Stimulated activated CD4-positive, alpha-beta T cell treated with anti-CD3 and anti-CD28 coated beads, Interleukin-15, amount 100 ng/mL, for 48 hours (primary cell): ENCODE data around the gene ADGRA3.

Experiments used
- DNase-seq, 2 donors: peaks; one replicate each; pipeline ENCODE4 v3.0.0-alpha.2; 2020; ENCODE audit warnings: low read depth in 2 of 2

ADGRA3 gene

DNA sequence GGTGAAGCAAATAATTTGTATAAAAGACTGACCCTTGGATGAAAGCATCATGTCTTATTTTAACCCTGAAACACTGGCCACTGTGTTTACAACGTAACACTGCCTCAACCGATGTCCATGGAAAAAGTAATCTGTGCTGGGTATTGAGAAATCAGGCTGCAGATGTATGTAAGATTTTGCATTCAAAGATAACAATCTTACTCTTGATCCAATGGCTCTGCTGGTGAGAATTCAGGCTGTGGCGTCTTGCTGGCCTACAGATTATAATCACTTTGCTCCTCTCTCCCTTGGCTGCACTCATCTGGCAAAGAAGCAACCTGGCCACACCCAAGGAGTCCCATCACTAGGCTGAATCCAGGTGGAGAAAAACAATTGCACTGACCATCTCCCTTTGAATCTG, 7.5 kb downstream of the ADGRA3 start:
- no peak for DNase-seq

DNA sequence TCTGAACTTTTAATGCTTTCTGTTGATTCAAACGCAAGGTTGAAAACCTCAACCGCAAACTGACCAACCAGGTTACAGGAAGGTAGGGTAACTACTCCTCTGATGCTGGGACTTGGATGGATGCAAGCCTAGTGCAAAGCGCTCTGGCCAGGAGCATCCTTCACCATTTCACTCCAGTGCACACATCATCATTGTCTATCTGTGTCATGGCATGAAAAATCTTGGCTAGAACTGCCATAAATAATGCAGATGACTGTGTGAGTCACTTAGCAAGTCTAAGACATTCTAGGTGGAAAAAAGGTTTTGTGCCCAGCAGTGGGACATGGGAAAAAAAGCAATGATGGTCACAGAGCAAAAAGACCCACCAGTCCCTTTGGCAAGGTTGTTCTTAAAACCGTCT, 10.9 kb downstream of the ADGRA3 start:
- DNase-seq = no peak

DNA sequence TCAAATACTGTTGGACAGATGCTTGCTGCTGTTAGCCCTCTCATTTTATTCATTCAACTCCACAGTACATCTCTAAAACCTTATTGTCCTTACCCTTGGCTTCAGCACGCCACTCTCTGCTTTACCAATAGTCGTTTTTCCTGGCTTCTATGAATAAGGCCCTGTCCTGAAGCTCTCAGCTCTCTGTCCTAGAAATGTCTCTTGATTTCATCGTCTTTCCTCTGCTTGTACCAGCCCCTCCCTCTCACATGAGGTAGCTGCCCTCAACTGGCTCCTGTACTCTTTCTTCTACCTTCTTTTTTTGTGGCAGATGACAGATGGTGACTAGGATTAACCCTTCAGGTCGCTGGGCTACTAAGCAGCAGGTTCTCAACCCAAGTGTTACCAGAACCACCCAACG, 11.4 kb downstream of the ADGRA3 start:
- DNase-seq = no peak

DNA sequence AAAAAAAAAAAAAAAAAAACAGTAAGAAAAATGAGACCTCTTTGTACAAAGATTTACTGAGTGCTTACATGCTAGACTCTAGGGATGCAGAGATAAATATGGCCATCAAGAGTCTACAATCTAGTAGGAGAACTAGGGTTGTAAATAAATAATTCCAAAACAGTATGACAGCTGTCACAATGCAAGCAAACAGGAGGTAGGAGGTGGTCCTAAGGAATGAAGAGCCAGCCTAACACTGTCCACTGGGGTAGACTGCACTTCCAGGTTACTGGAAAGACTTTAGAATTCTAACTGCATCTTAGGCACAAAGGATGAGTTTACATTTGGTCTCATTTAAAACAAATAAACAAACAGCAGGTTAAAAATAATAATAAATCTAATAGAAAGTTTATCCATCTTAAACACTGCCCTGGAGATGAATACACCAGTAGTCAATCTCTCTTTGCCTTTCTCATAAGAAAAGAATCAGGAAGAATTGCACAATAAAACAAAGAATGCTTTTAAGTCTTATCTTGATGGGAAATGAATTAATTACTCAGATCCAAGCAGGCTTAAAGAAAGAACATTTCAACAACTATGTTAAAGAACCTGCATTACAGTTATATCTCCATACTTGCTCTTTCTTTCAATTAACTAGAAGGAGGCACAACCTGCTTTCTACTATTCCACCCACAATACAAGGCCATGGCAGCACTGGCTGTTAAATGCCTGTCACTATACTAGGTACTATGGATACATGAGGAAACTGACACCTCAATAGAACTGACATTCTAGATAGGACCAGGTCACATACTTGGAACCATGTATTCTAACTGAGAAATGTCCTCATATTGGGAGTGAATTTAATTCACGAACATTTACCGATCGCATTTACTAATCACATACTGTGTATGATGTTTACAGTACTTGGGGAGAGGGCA, 12.7 kb downstream of the ADGRA3 start:
- DNase-seq = no peak

DNA sequence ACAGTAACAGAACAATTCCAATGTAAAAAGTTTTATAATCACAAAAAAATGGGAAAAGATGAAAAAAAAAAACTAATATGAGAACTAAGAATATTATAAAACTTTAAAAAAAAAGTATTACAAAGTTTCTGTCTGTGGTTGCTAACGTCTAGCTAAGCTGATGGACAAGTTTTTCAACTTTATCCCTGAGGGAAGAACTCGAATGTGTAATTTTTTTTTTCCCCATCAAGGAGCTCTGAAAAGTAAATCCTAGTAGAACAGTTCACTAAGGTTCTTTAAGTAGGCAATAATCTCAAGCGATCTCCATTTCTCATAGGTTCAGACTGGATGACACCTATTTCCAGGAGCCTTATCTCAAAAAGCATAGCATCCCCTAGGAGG, 14.2 kb downstream of the ADGRA3 start:
- DNase-seq = no peak

DNA sequence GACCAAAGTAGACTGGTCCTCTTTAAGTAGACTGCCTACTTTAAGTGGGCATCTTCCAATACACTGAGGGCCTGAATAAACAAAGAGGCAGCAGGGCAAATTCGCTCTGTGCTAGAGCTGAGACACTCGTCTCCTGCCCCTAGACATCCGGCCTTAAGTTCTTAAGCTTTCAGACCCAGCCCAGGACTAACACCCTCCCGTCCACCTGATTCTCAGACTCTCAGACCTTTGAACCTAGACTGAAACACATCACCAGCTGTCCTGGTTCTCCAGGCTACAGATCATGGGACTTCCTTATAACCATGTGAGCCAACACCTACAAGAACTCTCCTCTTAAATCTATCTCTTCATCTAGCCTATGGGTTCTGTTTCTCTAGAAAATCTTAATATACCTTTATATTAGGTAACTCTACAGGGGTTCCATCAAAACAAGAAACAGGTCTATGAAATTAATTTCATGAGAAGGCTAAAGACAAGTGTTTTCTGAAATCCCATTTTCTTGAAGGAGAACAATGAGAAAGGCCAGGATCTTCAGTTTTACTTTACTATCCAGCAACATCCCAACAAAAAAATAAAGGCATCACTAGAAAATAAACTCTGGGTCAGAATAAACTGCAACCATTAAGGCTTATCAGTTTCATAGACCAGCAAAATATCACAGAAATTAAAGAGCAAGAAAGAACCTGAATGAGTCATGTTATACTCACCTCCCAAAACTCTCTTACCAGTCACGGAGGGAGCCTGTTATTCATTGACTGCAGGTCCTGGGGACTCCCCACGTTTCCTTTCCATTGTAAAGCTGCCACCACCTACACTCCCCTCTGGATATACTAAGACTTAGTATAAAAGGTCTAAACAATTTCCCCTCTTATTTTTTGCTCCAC, 14.8 kb downstream of the ADGRA3 start:
- peak; percentile 17 to 25 for DNase-seq

DNA sequence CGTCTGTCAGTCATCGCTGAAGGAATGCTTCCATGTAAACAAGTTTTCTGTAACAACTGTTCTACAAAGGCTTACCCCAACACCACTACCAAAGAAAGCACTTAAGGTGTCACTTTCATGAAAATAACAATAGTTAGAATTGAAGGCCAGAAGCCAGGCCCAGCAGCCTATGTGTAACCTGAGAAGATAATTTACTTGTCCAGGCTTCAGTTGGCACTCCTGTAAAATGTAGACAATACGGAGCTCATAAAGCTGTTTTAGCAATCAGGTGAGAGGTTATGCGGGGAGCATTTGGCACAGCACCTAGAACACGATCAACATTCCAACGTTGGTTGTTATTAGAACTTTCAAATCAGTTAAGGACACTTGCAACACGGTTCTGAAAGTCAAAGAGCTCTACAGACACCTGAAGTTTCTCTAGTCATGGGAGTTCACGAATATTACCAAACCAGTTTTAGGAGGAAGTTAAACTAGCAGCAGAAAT, 15.7 kb downstream of the ADGRA3 start:
- DNase-seq = no peak

DNA sequence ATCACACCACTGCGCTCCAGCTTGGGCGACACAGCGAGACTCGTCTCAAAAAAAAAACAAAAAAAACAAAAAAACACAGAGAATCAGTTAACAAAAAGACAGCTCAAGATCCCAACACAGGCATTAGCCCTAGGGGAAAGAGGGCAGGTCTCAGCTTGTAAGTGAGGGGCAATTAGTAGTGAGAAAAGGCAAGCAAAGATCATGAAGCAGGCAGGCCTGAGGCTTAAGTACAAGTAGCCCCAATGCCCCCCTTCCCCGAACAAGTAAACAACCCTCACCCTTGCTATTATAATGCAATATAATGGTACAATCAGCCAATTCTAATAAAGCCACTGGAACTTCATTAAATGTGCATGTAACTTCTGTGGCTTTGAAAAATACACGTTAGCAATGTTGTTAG, 17.0 kb downstream of the ADGRA3 start:
- DNase-seq = no peak

DNA sequence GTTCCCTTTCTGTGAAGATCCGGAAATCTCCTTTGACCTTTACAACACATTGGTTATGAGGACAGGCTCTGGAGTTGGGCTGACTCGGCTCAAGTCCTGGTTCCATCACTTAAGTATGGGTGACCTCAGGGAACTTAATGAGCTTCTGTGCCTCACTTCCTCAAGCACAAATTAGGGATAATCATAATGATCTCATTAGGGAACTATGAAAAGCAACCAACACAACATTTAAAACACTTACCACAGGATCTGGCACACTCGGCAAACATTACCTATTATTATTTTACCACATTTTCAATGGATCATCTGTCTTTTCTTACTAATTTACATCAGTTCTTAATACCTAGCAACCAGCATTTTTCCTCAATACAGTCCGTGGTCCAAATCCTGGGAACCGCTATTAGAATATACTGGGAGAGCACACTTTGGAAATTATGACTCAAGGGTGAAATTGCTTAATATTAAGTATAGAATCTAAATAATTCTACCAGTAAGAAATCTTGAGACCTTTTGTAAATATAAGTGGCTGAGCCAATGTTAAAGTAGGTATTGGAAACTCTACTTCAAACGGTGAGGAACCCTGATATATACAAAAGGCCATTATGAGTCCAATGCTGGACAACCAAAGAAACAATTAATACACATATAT, 19.6 kb downstream of the ADGRA3 start:
- no peak for DNase-seq

DNA sequence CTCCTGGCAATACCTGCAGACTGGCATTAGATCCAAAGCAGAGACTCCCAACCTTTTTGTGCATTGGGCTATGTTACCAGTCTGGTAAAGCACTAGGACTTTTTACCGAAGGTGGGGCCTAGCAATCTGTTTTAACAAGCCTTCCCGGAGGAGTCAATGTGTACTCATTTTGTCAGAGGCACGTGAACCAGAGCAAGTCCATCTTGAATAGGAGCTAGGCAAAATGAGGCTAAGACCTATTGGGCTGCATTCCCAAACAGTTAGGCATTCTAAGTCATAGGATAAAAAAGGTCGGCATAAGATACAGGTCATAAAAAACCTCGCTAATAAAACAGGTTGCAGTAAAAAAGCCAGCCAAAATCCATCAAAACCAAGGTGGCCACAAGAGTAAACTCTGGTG, 22.3 kb downstream of the ADGRA3 start:
- DNase-seq = no peak

DNA sequence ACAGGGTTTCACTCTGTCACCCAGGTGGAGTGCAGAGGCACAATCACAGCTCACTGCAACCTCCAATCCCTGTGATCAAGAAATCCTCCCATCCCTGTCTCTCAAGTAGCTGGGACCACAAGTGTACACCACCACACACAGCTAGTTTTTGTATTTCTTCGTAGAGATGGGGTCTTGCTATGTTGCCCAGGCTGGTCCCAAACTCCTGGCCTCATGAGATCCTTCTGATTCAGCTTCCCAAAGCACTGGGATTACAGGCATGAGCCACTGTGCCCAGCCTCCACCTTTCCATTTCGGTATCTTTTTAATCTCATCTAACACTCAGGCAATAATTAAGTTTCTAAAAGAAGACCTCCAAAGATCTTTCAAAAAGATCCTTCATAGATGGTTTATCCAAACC, 22.9 kb downstream of the ADGRA3 start:
- DNase-seq = no peak

DNA sequence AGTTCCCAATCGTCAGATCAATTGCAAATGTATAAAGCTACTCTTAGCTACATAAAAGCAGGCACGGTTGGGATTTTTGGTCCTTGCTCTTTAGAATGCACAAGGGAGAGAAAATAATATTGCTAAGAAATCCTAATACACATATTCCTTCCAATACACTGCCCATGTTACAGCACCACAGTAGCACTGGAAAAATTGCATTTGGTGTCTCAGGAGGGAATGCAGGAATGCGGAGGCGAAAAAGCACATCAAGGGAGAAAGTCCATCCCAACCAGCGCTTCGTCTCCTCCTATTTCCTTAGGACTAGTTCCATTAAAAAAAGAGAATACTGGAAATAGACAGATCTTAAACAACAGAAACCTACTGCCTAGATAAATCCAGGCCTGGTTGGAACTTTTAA, 23.9 kb downstream of the ADGRA3 start:
- DNase-seq = no peak

DNA sequence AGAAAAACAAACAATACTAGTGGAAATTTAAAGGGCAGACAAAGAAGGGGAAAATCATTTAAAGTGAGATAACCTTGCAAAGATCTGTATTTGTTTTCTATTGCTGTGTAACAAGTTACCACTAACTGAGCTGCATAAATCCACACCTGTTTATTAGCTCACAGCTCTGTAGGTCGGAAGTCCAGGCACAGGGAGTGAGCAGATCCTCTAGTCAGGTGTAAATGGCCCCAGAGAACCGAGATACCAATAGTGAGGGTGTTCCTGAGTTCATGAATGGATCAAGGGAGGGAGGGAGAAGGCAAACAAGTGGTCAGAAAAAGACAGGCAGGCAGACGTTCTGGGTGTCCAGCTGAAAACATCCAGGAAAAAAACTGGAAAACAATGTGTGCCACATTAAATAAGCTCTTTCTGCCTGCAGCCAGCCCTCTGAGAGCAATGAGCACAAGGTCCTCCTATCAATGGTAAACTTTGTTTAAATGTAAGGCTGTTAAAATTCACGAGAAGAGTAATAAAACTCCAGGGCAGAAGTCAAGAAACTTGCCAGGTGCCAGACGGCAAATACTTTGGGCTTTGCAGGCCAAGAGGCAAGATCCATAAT, 25.0 kb downstream of the ADGRA3 start:
- no peak for DNase-seq

DNA sequence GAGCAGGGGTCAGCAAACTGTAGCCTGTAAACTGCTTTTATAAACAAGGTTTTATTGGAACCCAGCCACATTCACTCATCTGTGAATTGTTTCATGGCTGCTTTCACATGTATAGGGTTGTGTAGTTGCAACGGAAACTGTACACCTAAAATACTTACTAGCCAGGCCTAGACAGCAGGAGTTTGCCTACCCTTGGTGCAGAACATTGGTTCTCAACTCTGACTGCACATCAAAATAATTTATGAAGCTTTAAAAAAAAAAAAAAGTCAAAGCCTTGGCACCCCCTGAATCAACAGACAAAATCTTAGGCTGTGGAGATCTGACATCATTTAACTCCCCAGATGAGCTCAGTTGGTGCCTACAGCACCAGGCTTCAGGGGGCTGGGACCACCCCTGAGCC, 27.8 kb downstream of the ADGRA3 start:
- DNase-seq = no peak

DNA sequence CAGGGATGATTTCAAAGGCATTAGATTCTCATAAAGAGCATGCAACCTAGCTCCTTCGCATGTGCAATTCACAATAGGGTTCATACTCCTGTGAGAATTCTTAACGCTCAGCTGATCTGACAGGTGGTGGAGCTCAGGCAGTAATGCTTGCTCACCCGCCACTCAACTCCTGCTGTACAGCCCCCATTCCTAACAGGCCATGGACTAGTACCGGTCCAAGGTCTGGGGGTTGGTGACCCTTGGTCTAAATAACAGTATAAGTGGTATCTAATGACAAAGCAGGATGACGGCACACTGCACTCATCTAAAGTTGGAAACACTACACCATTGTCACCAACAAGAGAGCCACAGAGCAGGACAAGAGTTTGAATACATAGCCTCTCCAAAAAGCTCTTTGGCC, 28.5 kb downstream of the ADGRA3 start:
- no peak for DNase-seq

DNA sequence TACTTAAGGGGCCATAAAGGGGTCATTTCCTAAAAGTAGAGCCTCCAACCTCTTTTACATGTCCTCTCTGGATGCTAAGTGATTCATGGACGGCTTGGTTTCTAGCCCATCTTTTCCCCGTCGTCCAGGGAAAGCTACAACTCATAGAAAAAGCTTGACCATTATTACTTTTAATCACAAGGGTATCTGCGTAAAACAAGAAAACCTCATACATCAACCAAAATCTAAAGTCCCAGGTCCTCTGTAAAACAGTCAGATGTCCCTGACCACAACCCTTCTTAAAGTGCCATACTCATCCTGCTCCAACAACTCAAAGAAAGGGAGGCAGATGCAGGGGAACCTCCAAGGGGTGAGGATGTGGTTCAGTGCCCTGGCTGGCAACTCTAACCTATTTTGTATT, 29.6 kb downstream of the ADGRA3 start:
- DNase-seq = no peak

DNA sequence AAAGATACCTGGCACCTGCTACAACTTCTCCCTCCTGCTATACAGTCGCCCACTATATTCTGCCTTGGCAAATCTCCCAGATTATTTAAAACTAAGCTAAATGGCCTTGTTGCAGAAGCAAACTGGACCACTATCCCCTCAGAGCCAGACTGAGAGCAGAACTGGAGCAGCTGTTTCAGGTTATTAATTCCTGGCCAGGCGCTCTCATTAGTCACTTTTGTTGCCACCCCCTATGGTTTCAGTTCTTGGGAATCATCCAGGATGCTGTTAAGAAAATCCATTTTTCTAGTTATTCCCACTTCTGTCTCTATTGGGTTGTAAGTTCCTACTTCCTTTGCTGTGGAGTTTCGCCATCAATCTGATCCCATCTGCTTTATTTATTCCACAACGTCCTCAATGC, 30.1 kb downstream of the ADGRA3 start:
- DNase-seq = no peak

DNA sequence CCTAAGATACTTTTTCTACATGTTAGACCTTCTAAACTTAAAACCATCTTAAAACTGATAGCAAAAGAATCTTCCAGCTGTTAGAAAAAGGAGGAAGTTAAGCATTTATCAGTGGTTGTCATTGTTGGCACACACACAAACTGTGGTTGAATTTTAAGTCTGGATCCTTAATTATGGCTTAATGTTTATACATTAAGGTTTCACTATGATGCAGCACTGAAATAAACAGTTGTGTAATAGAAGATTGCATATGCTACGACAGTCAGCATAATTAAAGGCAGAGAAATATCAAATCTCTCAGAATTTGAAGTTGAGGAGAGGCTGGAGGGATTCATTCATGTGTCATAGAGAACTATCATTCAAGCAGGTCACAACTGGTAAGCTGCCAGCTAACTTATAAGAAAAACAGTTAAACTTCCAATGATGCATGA, 32.3 kb downstream of the ADGRA3 start:
- DNase-seq = no peak

DNA sequence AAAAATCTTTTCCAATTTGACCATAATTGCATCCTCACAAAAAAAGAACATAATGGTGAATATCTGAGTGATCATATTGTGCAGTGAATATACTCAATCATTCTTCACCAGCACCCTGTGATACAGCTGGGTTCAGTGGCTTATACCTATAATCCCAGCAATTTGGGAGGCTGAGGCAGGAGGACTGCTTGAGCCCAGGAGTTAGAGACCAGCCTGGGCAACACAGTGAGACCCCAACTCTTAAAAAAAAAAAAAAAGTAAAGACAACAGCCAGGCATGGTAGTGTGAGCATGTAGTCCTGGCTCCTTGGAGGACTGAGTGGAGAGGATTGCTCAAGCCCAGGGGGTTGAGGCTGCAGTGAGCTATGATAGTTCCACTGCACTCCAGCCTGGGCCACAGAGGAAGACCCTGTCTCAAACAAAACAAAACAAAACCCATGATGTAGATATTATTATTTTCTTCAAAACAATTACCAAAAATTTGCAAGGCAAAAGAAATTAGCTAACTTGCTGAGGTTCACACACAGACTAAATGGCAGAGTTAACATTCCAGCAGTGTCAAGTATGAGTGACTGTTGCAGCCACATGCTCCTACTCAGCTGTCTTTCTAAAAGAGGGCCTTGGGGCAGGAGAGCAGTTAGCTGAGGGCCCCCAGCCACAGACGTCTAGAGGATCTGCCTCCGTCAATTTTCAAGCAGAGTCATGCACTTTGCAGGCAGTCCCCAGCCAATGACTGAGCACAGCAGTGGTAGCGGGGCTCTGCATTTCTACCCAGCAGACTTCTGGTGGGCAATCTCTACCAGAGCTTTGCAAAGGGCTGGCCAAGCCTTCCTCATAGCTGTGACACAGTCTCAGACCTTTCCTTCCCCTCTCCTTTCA, 33.4 kb downstream of the ADGRA3 start:
- no peak for DNase-seq

DNA sequence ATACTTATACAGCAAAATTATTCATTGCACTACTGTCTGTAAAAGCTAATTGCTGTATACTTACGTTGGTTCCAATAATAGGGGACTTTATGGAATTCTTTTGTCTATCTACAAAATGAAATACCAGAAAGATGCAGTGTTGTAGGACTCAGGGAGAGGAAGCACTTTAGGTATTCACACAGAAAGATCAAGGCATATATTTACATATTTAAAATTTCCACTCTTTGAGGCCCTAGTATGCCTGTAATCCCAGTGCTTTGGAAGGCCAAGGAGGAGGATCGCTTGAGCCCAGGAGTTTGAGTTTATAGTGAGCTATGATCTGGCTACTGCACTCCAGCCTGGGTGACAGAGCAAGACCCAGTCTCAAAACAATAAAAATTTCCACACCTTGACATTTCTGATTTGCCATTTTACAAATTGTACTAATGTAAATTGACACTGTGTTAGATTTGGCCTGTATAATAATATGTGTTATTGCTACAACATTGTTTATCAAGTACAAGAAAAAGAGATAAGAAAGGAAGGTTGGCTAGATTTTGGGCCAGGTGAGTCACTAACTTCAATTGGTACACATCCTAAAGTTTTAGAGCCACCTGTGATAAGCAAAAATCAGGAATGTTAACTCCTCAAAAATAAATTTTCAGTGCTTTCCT, 35.1 kb downstream of the ADGRA3 start:
- no peak for DNase-seq
